H1 (cell line): ENCODE data around the gene SCP2. TPM values are rescaled to one million over a fixed set of nuclear protein-coding genes. Genes with fewer than 3 reads are reported as not detected.

ENCODE experiments used
- polyA plus RNA-seq, 7 experiments: library from polyadenylated mRNA; depleted of rRNA in 3 of 7; stranded (reverse) in 5 of 7; unstranded in 2 of 7; fragments of >200 nt in 5 of 7; fragments of 200-250 nt in 2 of 7; gene quantifications; 1 replicate in 5 of 7; 2 replicates in 1 of 7; 4 replicates in 1 of 7; pipeline versions ENCODE4 v1.2.1 to v1.2.3, GENCODE V29; 2011 to 2013; ENCODE audit warnings: missing spikeins in 2 of 7, mixed read lengths in 2 of 7
- total RNA-seq: library from RNA; stranded (reverse); fragmentation: NEBNext Ultra II Directional; extraction: Animal tissue kit (Norgen Biotek cat#: 25700); gene quantifications from 2 replicates; pipeline ENCODE4 v1.2.1, GENCODE V29; 2021
- TF ChIP-seq, protein P1 (sequence below): fragments of 300-600 bp; sonication (generic); IDR thresholded peaks from 2 replicates; pipeline ENCODE4 v1.7.1; 2012; ENCODE audit warnings: low read length, moderate library complexity, mild to moderate bottlenecking, inconsistent platforms; ENCODE audit not compliant: insufficient replicate concordance

SCP2 gene
- total and polyA plus RNA-seq, 2 of the 8 experiments (the other 6 are each of a cell fraction or from before 2014, with no cell fraction given): 20.9 to 54.3 TPM

DNA sequence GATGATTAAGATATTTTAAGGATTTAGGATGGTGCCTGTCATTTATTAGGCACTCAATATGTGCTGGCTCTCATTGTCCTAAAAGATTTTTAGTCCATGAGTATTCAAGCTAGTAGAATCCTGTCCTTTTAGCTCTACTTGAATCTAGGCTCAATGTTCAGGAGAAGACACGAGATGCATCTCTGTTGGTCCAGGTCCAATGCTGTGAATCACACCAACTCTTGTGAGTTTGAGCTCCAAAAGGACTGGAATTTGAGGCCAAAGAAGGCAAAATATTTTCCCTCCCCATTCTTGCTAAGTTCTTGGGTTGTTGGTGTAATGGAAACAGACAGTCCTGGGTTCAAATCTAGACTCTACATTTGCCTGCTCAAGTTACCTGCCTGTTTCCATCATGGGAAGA, 133.5 kb downstream of the SCP2 start (continued):
- TF ChIP-seq, protein P1, sequence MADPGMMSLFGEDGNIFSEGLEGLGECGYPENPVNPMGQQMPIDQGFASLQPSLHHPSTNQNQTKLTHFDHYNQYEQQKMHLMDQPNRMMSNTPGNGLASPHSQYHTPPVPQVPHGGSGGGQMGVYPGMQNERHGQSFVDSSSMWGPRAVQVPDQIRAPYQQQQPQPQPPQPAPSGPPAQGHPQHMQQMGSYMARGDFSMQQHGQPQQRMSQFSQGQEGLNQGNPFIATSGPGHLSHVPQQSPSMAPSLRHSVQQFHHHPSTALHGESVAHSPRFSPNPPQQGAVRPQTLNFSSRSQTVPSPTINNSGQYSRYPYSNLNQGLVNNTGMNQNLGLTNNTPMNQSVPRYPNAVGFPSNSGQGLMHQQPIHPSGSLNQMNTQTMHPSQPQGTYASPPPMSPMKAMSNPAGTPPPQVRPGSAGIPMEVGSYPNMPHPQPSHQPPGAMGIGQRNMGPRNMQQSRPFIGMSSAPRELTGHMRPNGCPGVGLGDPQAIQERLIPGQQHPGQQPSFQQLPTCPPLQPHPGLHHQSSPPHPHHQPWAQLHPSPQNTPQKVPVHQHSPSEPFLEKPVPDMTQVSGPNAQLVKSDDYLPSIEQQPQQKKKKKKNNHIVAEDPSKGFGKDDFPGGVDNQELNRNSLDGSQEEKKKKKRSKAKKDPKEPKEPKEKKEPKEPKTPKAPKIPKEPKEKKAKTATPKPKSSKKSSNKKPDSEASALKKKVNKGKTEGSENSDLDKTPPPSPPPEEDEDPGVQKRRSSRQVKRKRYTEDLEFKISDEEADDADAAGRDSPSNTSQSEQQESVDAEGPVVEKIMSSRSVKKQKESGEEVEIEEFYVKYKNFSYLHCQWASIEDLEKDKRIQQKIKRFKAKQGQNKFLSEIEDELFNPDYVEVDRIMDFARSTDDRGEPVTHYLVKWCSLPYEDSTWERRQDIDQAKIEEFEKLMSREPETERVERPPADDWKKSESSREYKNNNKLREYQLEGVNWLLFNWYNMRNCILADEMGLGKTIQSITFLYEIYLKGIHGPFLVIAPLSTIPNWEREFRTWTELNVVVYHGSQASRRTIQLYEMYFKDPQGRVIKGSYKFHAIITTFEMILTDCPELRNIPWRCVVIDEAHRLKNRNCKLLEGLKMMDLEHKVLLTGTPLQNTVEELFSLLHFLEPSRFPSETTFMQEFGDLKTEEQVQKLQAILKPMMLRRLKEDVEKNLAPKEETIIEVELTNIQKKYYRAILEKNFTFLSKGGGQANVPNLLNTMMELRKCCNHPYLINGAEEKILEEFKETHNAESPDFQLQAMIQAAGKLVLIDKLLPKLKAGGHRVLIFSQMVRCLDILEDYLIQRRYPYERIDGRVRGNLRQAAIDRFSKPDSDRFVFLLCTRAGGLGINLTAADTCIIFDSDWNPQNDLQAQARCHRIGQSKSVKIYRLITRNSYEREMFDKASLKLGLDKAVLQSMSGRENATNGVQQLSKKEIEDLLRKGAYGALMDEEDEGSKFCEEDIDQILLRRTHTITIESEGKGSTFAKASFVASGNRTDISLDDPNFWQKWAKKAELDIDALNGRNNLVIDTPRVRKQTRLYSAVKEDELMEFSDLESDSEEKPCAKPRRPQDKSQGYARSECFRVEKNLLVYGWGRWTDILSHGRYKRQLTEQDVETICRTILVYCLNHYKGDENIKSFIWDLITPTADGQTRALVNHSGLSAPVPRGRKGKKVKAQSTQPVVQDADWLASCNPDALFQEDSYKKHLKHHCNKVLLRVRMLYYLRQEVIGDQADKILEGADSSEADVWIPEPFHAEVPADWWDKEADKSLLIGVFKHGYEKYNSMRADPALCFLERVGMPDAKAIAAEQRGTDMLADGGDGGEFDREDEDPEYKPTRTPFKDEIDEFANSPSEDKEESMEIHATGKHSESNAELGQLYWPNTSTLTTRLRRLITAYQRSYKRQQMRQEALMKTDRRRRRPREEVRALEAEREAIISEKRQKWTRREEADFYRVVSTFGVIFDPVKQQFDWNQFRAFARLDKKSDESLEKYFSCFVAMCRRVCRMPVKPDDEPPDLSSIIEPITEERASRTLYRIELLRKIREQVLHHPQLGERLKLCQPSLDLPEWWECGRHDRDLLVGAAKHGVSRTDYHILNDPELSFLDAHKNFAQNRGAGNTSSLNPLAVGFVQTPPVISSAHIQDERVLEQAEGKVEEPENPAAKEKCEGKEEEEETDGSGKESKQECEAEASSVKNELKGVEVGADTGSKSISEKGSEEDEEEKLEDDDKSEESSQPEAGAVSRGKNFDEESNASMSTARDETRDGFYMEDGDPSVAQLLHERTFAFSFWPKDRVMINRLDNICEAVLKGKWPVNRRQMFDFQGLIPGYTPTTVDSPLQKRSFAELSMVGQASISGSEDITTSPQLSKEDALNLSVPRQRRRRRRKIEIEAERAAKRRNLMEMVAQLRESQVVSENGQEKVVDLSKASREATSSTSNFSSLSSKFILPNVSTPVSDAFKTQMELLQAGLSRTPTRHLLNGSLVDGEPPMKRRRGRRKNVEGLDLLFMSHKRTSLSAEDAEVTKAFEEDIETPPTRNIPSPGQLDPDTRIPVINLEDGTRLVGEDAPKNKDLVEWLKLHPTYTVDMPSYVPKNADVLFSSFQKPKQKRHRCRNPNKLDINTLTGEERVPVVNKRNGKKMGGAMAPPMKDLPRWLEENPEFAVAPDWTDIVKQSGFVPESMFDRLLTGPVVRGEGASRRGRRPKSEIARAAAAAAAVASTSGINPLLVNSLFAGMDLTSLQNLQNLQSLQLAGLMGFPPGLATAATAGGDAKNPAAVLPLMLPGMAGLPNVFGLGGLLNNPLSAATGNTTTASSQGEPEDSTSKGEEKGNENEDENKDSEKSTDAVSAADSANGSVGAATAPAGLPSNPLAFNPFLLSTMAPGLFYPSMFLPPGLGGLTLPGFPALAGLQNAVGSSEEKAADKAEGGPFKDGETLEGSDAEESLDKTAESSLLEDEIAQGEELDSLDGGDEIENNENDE: no peak
